GM12875 (cell line): Measurements from ENCODE around the gene CCR3.

Experiments
- H3K4me3 ChIP-seq: one replicate; pipeline ENCODE4 v1.5.1; 2011; ENCODE audit warnings: low read depth, low read length, control low read depth
- CTCF ChIP-seq: IDR thresholded peaks from 2 replicates; pipeline ENCODE4 v1.5.1; 2011; ENCODE audit warnings: low read depth, mild to moderate bottlenecking, control low read depth, inconsistent platforms, low read length, moderate library complexity, borderline replicate concordance; ENCODE audit not compliant: insufficient read depth

Gene CCR3

GRCh38 chr3:46235425-46235824 is 6.8 kb upstream of the CCR3 start:
- H3K4me3 ChIP-seq, result no peak overlapping the region
- TF ChIP-seq CTCF, result no peak

GRCh38 chr3:46236294-46237054 is 5.8 kb upstream of the CCR3 start:
- TF ChIP-seq CTCF, result no peak
- no peak overlapping the region for H3K4me3 ChIP-seq

GRCh38 chr3:46238386-46238785 is 3.9 kb upstream of the CCR3 start:
- TF ChIP-seq CTCF, result no peak

GRCh38 chr3:46239301-46239938 is 2.8 kb upstream of the CCR3 start:
- no peak for TF ChIP-seq CTCF
- H3K4me3 ChIP-seq, result no peak overlapping the region

More at GRCh38 chr3:46238386-46238785, 3.9 kb upstream of the CCR3 start:
- no peak overlapping the region for H3K4me3 ChIP-seq

GRCh38 chr3:46239952-46240351 is 2.3 kb upstream of the CCR3 start:
- H3K4me3 ChIP-seq, result no peak overlapping the region
- no peak for TF ChIP-seq CTCF

- H3K4me3 ChIP-seq, result no peak overlapping the region
- TF ChIP-seq CTCF, result no peak
Observed at GRCh38 chr3:46243560-46243959, 1.3 kb downstream of the CCR3 start.

GRCh38 chr3:46245146-46245545 is 2.9 kb downstream of the CCR3 start:
- TF ChIP-seq CTCF, result no peak
- no peak overlapping the region for H3K4me3 ChIP-seq
